ENCODE data around the gene SCUBE2. TPM values are rescaled to one million over a fixed set of nuclear protein-coding genes. Genes with fewer than 3 reads are reported as not detected.
A peak's percentile ranks its signal among the peaks of the same experiment; 100 is the strongest.

SCUBE2 gene
- total RNA-seq, 1 donor from 2014 or later, result 15.7 TPM

DNA sequence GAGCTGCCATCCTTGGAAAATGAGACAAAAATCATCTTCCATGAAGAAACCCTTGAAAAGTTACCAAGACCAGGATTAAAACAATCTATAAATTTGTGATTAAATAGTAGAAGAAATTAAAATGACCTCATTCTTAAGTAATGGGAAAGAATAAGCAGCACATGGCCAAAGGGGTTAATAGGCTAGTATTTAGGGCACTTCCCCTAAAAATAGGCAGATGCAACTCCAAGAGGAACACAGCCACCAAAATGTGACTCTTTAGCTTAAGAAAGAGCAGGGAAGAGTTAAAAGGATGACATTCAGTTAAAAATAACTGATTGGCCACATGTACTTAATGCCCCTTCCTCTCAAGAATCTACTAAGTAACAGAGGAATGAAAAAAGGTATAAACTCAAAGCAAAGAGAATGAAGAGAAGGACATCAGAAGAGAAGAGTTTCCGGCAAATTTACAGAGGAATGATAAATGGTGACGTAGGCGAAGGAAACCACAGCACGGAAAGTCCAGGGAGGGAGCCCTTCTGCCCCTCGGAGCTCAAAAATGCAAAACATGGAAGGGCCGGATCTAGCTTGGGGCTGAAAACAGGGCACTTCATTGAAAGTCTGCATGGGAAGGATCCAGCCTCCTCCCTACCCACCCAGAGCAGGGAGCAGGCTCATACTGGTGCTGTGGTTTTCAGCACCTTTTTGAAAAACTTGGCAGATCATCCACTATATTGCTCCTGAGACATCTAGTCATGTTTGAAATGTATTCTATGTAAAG, 17.8 kb downstream of the SCUBE2 start:
- no peak for DNase-seq

GRCh38 chr11:9072626-9073176, 18.7 kb downstream of the SCUBE2 start:
- no peak for DNase-seq

GRCh38 chr11:9071692-9072091, 19.7 kb downstream of the SCUBE2 start:
- DNase-seq, result no peak

DNA sequence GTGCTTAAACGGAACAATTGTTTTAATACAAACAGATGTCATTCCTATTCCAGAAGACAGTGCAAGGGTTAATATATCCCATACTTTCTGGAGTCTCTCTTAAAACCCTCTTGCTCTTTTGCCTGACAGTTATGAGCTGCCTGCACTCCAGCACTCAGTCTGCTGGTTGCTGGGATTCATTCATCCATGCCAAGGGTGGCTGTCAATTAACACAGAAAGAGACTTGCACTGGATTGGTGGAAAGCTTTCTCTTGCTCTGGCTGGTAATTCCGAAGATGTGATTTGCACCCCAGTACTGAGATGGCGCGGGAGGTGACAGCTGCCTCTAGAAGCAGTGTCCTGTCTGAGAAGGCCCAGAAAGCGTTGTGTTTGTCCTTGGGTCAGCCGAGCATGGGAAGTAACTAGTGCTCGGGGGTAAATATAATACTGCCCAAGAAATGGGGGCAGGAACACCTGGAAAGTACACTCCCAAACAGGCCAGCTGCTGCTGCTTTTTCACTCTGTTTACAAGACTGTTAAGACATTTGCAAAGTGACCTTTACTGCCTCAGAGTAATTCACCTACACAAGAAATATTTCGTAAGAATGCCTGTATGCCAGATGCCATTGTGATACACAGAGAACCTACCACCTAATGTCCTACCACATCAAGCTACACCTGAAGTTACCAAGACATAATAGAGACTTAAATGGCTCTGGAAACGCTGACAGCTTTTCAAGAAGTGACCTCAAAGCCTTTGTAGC, 20.5 kb downstream of the SCUBE2 start:
- no peak for DNase-seq

DNA sequence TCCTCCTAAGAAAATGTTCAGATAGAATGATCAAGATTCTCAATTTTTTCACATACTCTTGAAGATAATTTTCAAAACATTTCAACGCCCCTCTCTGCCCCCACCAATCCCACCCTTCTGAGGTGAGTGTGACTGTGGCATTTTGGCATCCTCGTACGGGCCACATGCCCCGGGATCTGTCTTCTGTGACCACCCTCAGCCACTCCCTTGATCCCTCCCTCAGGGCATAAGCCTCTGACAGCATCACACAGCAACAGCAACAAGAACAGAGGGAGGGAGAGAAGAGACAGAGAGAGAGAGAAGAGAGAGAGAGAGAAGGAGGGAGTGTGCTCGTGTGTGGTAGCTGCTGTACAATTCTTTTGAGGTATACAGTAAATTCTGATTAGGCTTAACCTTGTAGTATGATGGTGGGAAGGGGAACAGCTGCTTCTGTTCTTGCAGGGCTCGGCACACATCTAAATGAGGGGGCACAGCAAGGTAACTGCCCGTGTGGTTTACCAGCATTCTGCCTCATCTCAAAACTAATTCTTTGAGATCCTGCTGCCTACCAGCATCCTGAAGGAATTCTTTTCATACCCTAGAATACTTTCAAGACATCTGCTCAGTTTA, 21.4 kb downstream of the SCUBE2 start:
- no peak for DNase-seq

DNA sequence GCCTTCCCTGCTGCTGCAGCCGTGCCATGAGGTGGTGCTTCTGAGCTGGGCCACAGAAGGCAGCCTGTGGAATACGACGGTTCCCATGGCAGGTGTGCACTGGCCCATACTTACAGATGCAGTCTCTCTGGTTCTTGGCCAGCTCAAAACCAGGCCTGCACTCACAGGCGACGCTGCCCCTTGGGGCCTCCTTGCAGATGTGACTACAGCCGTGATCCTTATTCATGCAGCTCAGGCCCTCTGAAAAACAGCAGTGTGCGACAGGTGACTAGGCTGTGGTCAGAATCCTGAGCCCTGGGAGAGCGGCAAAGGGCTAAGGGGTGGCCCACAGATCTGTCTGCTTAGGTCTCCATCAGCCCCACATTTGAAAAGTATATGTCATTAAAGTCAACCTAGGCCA, 22.1 kb downstream of the SCUBE2 start:
- no peak for DNase-seq

DNA sequence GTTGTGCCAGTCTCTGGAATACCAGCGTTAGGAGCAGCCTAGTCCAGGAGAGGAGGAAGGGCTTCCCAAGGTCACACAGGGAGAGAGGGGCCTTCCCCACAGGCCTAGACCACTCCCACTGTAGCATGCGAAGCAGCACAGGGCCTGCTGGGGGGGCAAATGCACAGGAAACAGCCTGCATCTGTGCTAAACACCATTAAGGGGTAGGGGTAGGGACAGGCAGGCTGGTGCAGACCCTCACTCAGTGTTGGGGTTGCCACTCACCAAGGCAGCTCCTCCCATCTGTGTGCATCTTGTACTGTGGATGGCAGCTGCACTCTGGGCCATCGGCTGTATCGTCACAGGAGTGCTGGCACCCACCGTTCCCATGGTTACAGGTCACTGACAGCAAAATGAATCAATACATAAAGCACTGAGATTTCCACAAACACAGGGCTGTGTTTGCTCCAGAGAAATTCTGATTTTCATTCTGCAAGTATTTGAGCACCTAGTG, 24.9 kb downstream of the SCUBE2 start:
- DNase-seq, result no peak

DNA sequence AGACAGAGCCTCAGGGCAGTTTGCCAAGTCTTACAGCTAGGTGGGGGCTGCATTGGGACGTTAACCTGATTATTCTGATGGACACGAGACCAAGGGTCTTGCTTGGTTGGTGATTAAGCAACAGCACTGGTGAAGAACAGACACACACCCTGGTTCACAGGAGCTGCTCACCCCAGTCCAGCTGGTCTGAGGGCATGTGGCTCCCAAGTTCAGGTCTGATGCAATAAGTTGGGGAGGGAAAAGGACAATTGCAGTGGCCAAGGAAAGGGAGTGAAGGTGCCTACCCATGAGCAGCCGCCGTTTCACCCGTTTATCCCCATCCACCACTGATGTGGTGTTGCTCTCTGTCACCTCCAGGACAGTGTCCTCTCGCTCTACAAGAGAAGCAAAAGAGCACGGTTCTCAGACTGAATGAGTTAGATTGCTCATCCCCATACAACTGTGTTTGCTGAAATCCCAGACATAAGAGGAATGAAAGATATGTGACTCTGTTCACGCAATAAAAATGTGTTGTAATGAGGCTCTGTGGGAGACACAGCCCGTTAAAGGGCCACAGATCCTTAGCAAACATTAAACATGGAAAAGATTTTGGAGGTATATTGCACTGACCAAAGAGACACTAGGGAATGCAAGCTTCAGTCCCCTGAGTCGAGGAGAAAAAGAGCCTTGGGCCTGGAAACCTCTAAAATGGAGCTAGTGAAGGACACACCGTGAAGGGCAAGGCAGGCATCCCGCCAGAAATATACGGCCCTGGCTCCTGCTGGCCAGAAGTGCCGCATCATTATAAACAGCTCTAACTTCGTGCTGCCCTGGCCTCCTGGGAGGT, 25.6 kb downstream of the SCUBE2 start:
- DNase-seq, result no peak

DNA sequence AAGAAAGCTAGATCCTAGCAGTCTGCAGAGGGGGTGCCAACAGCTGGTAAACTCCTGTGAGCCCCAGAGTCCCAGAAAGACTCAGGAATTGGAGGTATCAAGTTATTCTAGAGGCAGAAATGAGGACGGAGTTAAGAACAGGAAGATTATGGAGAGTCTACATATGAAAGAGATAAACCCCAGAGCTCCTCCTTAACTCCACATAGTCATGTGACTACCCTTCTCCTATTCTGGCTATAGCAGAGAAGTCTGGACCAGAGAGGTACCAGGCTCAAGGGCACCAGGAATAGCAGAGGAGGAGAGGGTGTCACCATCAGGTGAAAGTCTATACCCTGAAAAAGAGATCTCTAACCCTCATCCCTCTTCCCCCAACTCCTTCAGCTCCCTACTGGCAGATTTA, 29.6 kb downstream of the SCUBE2 start:
- no peak for DNase-seq

GRCh38 chr11:9060700-9061111, 30.7 kb downstream of the SCUBE2 start:
- no peak for DNase-seq

GRCh38 chr11:9059406-9059805, 32.0 kb downstream of the SCUBE2 start:
- DNase-seq, result no peak

- DNase-seq, result no peak
Measured at GRCh38 chr11:9057888-9058287, 33.5 kb downstream of the SCUBE2 start.

DNA sequence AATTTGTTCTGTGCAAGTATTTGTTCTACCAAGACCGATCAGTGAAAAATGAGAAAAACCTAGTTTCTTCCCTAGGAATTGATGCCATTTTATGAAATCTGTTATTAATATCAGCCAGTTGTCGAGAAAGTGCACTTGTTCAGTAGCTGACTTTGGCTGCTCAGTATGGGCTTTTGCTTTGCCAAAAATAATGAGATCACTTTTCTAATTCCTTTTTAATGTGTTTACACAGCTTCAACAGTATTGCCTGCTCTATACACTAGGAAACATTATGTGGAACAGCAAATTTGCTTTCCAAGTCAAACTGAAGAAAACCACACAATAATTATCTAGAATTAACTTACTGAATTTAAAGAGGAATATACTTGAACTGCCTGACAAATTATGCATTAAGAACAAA, 34.4 kb downstream of the SCUBE2 start:
- peak; percentile 84 for DNase-seq

- no peak for DNase-seq
Measured at GRCh38 chr11:9056467-9056866, 34.9 kb downstream of the SCUBE2 start.

GRCh38 chr11:9053316-9054035, 37.9 kb downstream of the SCUBE2 start:
- DNase-seq, result no peak

DNA sequence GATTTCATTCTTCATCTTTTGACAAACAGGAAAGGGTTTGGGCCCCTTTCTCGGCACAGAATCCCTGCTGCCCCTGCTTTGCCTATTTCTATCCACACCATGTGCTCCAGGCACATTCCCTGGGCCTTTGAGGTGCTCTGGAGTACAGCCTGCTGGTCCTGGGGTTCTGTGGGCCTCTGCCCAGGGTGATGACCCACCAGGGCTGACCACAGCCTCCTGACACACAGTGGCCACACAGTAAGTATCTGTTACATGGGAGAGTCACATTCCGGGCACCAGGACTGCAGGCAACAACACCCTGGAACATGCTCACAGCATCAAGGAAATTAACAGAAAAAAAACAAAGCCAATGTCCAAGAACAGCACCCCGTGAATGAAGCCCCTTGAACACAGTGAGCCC, 39.1 kb downstream of the SCUBE2 start:
- DNase-seq, result no peak

DNA sequence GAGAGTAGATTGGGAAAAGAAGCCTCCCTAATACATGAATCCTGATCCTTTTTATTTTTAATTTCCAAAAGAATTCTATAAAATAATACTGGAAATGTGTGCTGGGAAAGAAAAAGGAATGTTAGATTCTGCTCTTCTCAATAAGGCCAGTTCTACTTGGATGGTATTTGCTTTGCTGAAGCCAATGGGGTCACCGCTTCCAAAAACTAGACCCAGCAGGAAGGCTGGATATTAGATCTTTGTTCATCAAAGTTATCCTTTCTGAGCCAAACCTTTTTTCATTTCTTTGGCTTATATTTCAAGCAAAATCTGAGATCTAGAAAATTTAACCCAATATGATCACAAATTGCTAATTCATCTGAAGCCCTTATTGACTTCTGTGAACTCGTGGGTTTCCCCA, 41.4 kb downstream of the SCUBE2 start:
- no peak for DNase-seq

DNA sequence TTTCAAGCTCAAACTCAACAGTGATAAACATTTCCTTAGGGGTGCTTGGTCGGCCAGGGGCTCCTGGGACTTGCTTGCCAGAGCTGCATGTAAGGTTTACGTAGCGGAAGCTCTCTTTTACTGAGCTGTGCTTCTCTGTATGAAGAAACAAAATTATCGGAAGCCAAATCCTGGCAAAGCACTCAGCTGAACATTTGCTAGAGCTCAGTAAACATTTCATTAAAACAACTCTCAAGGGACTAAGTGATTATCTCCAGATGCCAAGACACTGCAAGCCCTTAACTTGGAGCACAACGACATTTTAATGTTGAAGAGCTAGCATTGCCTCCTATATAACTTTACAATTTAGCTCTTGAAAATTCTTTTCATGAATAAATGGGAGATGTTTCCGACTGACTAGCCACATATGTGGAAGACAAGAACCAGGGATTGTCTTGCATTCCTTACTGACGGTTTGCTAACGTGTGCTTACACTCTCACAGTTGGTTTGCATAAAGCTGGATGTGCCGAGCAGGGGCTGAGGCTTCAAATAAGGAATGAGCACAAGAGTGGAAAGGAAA, 43.4 kb downstream of the SCUBE2 start:
- DNase-seq, result peak; percentile 94

GRCh38 chr11:9046481-9046880, 44.9 kb downstream of the SCUBE2 start:
- DNase-seq, result peak; percentile 61

GRCh38 chr11:9042488-9042887, 48.9 kb downstream of the SCUBE2 start:
- DNase-seq, result no peak

- no peak for DNase-seq
Measured at GRCh38 chr11:9041747-9042146, 49.7 kb downstream of the SCUBE2 start.
